K562 (cell line): Measurements from ENCODE around the gene RGS7. TPM values are rescaled to one million over a fixed set of nuclear protein-coding genes. Genes with fewer than 3 reads are reported as not detected.

ENCODE experiments used
- ATAC-seq: fragments of 200-7000 bp; cut with Tn5 transposase; 3 replicates; pipeline ENCODE4 v1.9.1; 2020; ENCODE audit warnings: moderate library complexity
- BruUV-seq: library from RNA; stranded (reverse); fragments of 400-500 nt; replicated peaks from 2 replicates; lab custom pipeline; 2021; lab: Mats Ljungman, UMichigan
- CTCF ChIA-PET: fragments of 300-600 bp; formaldehyde crosslinking; extraction: SDS; loops from one replicate; lab custom pipeline; 2021; ENCODE audit warnings: low intra/inter-chr PET ratio; lab: Yijun Ruan, JAX
- POLR2A ChIA-PET: fragments of 300-600, 350-650 bp; sonication (Branson Sonifier 250); formaldehyde crosslinking; extraction: SDS; loops from one replicate; lab custom pipeline; 2021; ENCODE audit warnings: antibody characterized with exemption, inconsistent platforms; lab: Yijun Ruan, JAX
- DNase-seq, 4 experiments: peaks; one replicate each; pipeline versions ENCODE4 v3.0.0 to v3.0.0-alpha.2; 2011 to 2018; ENCODE audit warnings: low spot score in 3 of 4, mixed read lengths in 3 of 4; ENCODE audit errors: extremely low read depth in 1 of 4
- FAIRE-seq: peaks from 2 replicates; lab custom pipeline; 2011; peaks lifted over from hg19 to GRCh38; lab: Jason Lieb, UNC
- H2AFZ ChIP-seq: 2 replicates; pipeline ENCODE4 v1.6.0; 2011; ENCODE audit warnings: low read depth, low read length, control low read depth, inconsistent platforms
- H3K27ac ChIP-seq: fragments of 200-600 bp; 3 replicates; pipeline ENCODE4 v1.8.0; 2011; ENCODE audit warnings: low read depth, mild to moderate bottlenecking, control low read depth, inconsistent platforms, low read length, moderate library complexity, mixed read lengths; ENCODE audit errors: extremely low read depth
- H3K27me3 ChIP-seq, 2 experiments: fragments of 300-600 bp in 1 of 2; 2 replicates in 1 of 2; 3 replicates in 1 of 2; pipeline versions ENCODE4 v1.6.0 to v1.8.0; 2011; ENCODE audit warnings: inconsistent platforms in 2 of 2, low read length in 2 of 2, mild to moderate bottlenecking in 1 of 2, mixed read lengths in 1 of 2, moderate library complexity in 1 of 2; ENCODE audit not compliant: control insufficient read depth in 2 of 2, insufficient read depth in 2 of 2
- H3K36me3 ChIP-seq: fragments of 300-600 bp; 3 replicates; pipeline ENCODE4 v1.8.0; 2011; ENCODE audit warnings: mild to moderate bottlenecking, low read length, inconsistent platforms; ENCODE audit not compliant: control insufficient read depth, insufficient read depth
- H3K4me1 ChIP-seq, 2 experiments: fragments of 200-600 bp in 1 of 2; replicated peaks in 1 of 2; 2 replicates in 1 of 2; 3 replicates in 1 of 2; pipeline versions ENCODE4 v1.5.1 to v1.8.0; 2011; ENCODE audit warnings: inconsistent platforms in 2 of 2, low read length in 2 of 2, mild to moderate bottlenecking in 1 of 2, mixed read lengths in 1 of 2, moderate library complexity in 1 of 2; ENCODE audit not compliant: control insufficient read depth in 2 of 2, insufficient read depth in 2 of 2
- H3K4me2 ChIP-seq: 2 replicates; pipeline ENCODE4 v1.6.1; 2011; ENCODE audit warnings: low read length, control low read depth, inconsistent platforms, mixed read lengths; ENCODE audit not compliant: insufficient read depth
- H3K4me3 ChIP-seq: fragments of 200-600 bp; sonication (generic), shearing (Covaris generic); 2 replicates; pipeline ENCODE4 v1.5.1; 2016; ENCODE audit warnings: control low read depth, inconsistent platforms
- H3K79me2 ChIP-seq: fragments of 200-600 bp; 3 replicates; pipeline ENCODE4 v1.8.0; 2011; ENCODE audit warnings: low read length, inconsistent platforms; ENCODE audit not compliant: control insufficient read depth, insufficient read depth
- H3K9ac ChIP-seq, 2 experiments: 2 replicates each; pipeline versions ENCODE4 v1.6.0 to v1.6.1; 2011; ENCODE audit warnings: low read depth in 2 of 2, low read length in 2 of 2, control low read depth in 1 of 2, inconsistent platforms in 1 of 2, mild to moderate bottlenecking in 1 of 2, mixed read lengths in 1 of 2; ENCODE audit not compliant: insufficient read depth in 1 of 2
- H3K9me1 ChIP-seq: one replicate; pipeline ENCODE4 v1.6.0; 2011; ENCODE audit warnings: inconsistent platforms, mild to moderate bottlenecking, low read length, moderate library complexity; ENCODE audit not compliant: control insufficient read depth, insufficient read depth
- H3K9me3 ChIP-seq: replicated peaks from 2 replicates; pipeline ENCODE4 v1.5.1; 2011; ENCODE audit warnings: low read depth, low read length, inconsistent platforms; ENCODE audit not compliant: control insufficient read depth, insufficient read depth
- H4K20me1 ChIP-seq: replicated peaks from 2 replicates; pipeline ENCODE4 v1.6.1; 2011; ENCODE audit warnings: low read length, inconsistent platforms, mixed read lengths; ENCODE audit not compliant: control insufficient read depth, insufficient read depth
- CHD4 ChIP-seq: fragments of 200-600 bp; sonication (generic); IDR thresholded peaks from 3 replicates; pipeline ENCODE4 v1.6.1; 2012; ENCODE audit warnings: low read depth, mild to moderate bottlenecking, mixed read lengths, low read length, inconsistent platforms; ENCODE audit not compliant: insufficient read depth, insufficient replicate concordance, poor library complexity, severe bottlenecking
- FOXP4 ChIP-seq: sonication (generic); formaldehyde crosslinking; IDR thresholded peaks from 2 replicates; pipeline ENCODE4 v1.8.0; 2022; ENCODE audit warnings: mild to moderate bottlenecking, missing genetic modification reagents, borderline replicate concordance
- NONO ChIP-seq, 2 experiments: fragments of 200-400 bp in 1 of 2; fragments of 450-650 bp in 1 of 2; formaldehyde crosslinking in 1 of 2; IDR thresholded peaks; 2 replicates each; pipeline ENCODE4 v1.6.1; 2017; ENCODE audit warnings: low read depth in 2 of 2, mild to moderate bottlenecking in 2 of 2, moderate library complexity in 2 of 2, low read length in 1 of 2
- RERE ChIP-seq: sonication (generic); formaldehyde crosslinking; IDR thresholded peaks from 2 replicates; pipeline ENCODE4 v1.8.0; 2023; ENCODE audit warnings: missing genetic modification reagents, mild to moderate bottlenecking, borderline replicate concordance
- SMAD4 ChIP-seq: fragments of 250-450 bp; sonication (Bioruptor Pico); conservative IDR thresholded peaks from 2 replicates; pipeline ENCODE4 v1.8.0; 2021; ENCODE audit warnings: inconsistent platforms, mild to moderate bottlenecking, moderate library complexity
- WHSC1 ChIP-seq: IDR thresholded peaks from one replicate; pipeline ENCODE4 v1.6.1; 2012; ENCODE audit warnings: low read length, control low read depth, inconsistent platforms
- WGBS: fragments of 100-300 bp; shearing (Covaris generic); methylation state at CpG from one replicate; pipeline ENCODE4 v1.1.6; 2016; ENCODE audit warnings: low coverage, mixed read lengths; ENCODE audit not compliant: insufficient coverage; ENCODE audit errors: missing lambda C conversion rate; 5-methylcytosine and 5-hydroxymethylcytosine counted together
- in situ Hi-C: fragments of 300-500 bp; cut with MboI; formaldehyde crosslinking; loops from 4 replicates; pipeline ENCODE4 v1.15.0; 2018; ENCODE audit warnings: inconsistent platforms, mixed read lengths
- intact Hi-C: fragments of 100-400 bp; cut with micrococcal nuclease; formaldehyde crosslinking; loops from 2 replicates; pipeline ENCODE4 v1.14.2; 2022
- polyA plus RNA-seq, 8 experiments: library from polyadenylated mRNA; depleted of rRNA in 4 of 8; stranded (reverse) in 5 of 8; unstranded in 3 of 8; fragments of >200 nt; fragmentation: Nextera tagmentation in 2 of 8; fragmentation: Illumina TruSeq in 1 of 8; extraction: Ambion mirVana in 2 of 8; extraction: Trizol in 1 of 8; gene quantifications; 2 replicates each; pipeline versions ENCODE4 v1.2.1 to v1.2.3, GENCODE V29; 2011 to 2014; ENCODE audit warnings: inconsistent platforms in 1 of 8, missing spikeins in 1 of 8
- total RNA-seq, 7 experiments: library from RNA; depleted of rRNA in 6 of 7; stranded (reverse); fragments of >200 nt in 6 of 7; fragmentation: Illumina TruSeq in 2 of 7; extraction: Trizol in 2 of 7; gene quantifications; 2 replicates each; pipeline versions ENCODE4 v1.2.1 to v1.2.3, GENCODE V29; 2011 to 2021; ENCODE audit warnings: low replicate concordance in 1 of 7
- TF ChIP-seq, protein P1 (sequence below): fragments of 250-450 bp; sonication (Bioruptor Pico); IDR thresholded peaks from 2 replicates; pipeline ENCODE4 v1.8.0; 2021; ENCODE audit warnings: mild to moderate bottlenecking, moderate library complexity

The RGS7 gene
- total and polyA plus RNA-seq, 9 of the 15 experiments (the other 6 are each of a cell fraction or from before 2014, with no cell fraction given) = not detected

DNA sequence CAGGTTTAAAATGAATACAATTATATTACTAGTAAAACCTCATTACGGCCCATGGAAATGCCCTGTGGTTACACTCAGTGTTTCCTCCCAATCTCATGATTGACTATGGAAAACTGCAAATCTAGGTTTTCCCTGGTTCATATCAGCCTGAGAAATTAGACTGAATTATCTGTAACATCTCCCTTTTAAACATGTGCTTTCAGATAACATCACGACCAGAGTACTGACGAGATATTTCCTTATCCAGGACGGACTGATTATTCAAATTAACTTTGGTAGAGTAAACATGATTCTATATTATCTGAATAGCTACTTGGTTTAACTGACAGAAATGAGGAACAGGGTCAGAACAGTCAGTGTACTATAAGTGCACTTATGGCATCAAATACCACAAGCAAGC lies 82.3 kb downstream of the RGS7 start:
- Histone ChIP-seq H3K4me2 (no peak overlapping the region), H3K27ac (no peak overlapping the region), H3K9me1 (no peaks in the 10 kb centered on the region), H3K9ac (no peak overlapping the region), H3K4me1 (no peaks in the 10 kb centered on the region), H2AFZ (no peak overlapping the region), H3K79me2 (no peaks in the 10 kb centered on the region), H3K9me3 (no peaks in the 10 kb centered on the region; the same call in none of the 2 replicates), H4K20me1 (no peaks in the 10 kb centered on the region), H3K36me3 (no peaks in the 10 kb centered on the region), H3K4me3 (no peak overlapping the region), H3K27me3 (no peaks in the 10 kb centered on the region)
- 1% methylated on average over 4 of the region's 4 CpGs for WGBS
- no TSS peak for BruUV-seq
- in situ Hi-C loops = no loop called here
- intact Hi-C loops = no loop called here
- CTCF ChIA-PET = interaction anchor here (0.5 kb wide), 1 partner anchor 208 kb away, joined by 5 read pairs; no protein-coding TSS in a partner anchor
- POLR2A ChIA-PET = no interaction called here
- DNase-seq (no peak), FAIRE-seq (no peak), ATAC-seq (no peak)
- TF ChIP-seq SMAD4 (CRISPR knock-in tag) (no peak), NONO (IDR thresholded peaks at IDR 0.05; ENCODE audit: low read depth in 2 of 2, low read length in 1 of 2) (no peak), FOXP4 (CRISPR knock-in tag) (no peak), WHSC1 (no peak), CHD4 (no peak), RERE (no peak)
- TF ChIP-seq, protein P1, sequence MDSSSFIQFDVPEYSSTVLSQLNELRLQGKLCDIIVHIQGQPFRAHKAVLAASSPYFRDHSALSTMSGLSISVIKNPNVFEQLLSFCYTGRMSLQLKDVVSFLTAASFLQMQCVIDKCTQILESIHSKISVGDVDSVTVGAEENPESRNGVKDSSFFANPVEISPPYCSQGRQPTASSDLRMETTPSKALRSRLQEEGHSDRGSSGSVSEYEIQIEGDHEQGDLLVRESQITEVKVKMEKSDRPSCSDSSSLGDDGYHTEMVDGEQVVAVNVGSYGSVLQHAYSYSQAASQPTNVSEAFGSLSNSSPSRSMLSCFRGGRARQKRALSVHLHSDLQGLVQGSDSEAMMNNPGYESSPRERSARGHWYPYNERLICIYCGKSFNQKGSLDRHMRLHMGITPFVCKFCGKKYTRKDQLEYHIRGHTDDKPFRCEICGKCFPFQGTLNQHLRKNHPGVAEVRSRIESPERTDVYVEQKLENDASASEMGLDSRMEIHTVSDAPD = no peak
